H1 (cell line): ENCODE results near the gene FAHD1. TPM values are rescaled to one million over a fixed set of nuclear protein-coding genes. Genes with fewer than 3 reads are reported as not detected.

Source experiments
- CTCF ChIA-PET: fragments of 300-600 bp; sonication (Branson Sonifier 250); formaldehyde crosslinking; loops from one replicate; lab custom pipeline; 2021; ENCODE audit not compliant: partially characterized antibody; lab: Charles Lee
- POLR2A ChIA-PET: fragments of 300-600 bp; sonication (Branson Sonifier 250); formaldehyde crosslinking; loops from one replicate; lab custom pipeline; 2021; ENCODE audit warnings: inconsistent platforms; ENCODE audit not compliant: partially characterized antibody; lab: Charles Lee
- DNase-seq, 2 experiments: peaks; one replicate each; pipeline versions ENCODE4 v3.0.0 to v3.0.0-alpha.2; 2010 to 2022; ENCODE audit warnings: low spot score in 2 of 2, low read depth in 1 of 2, mixed read lengths in 1 of 2
- FAIRE-seq: peaks from 2 replicates; lab custom pipeline; 2011; peaks lifted over from hg19 to GRCh38; lab: Jason Lieb, UNC
- H2AFZ ChIP-seq: 2 replicates; pipeline ENCODE4 v1.8.1; 2012; ENCODE audit warnings: low read length, inconsistent platforms
- H2AK5ac ChIP-seq: 2 replicates; pipeline ENCODE4 v1.6.1; 2013; ENCODE audit warnings: low read depth, low read length
- H2BK120ac ChIP-seq: replicated peaks from 2 replicates; pipeline ENCODE3; 2013; ENCODE audit warnings: low read depth, low read length, inconsistent platforms
- H2BK12ac ChIP-seq: 2 replicates; pipeline ENCODE4 v1.6.1; 2013; ENCODE audit warnings: low read depth, low read length
- H2BK15ac ChIP-seq: 2 replicates; pipeline ENCODE4 v1.6.1; 2013; ENCODE audit warnings: low read length
- H2BK20ac ChIP-seq: 2 replicates; pipeline ENCODE4 v1.6.1; 2013; ENCODE audit warnings: low read length
- H2BK5ac ChIP-seq: 2 replicates; pipeline ENCODE4 v1.6.1; 2013; ENCODE audit warnings: low read depth, low read length
- H3K14ac ChIP-seq: 2 replicates; pipeline ENCODE4 v1.6.1; 2013; ENCODE audit warnings: inconsistent platforms; ENCODE audit not compliant: insufficient read length
- H3K18ac ChIP-seq: 2 replicates; pipeline ENCODE4 v1.6.1; 2013; ENCODE audit warnings: low read length; ENCODE audit errors: extremely low read depth
- H3K23ac ChIP-seq: 2 replicates; pipeline ENCODE4 v1.6.1; 2013; ENCODE audit warnings: inconsistent platforms; ENCODE audit not compliant: insufficient read length
- H3K23me2 ChIP-seq: 2 replicates; pipeline ENCODE4 v1.6.1; 2013; ENCODE audit warnings: low read depth, low read length
- H3K27ac ChIP-seq: 2 replicates; pipeline ENCODE4 v1.6.1; 2011; ENCODE audit warnings: low read depth, low read length, inconsistent platforms
- H3K27me3 ChIP-seq, 4 experiments: replicated peaks in 1 of 4; 1 replicate in 1 of 4; 2 replicates in 3 of 4; pipeline versions ENCODE4 v1.6.1 to v1.8.1; 2011 to 2013; ENCODE audit warnings: low read length in 3 of 4, mild to moderate bottlenecking in 3 of 4, inconsistent platforms in 2 of 4, mixed read lengths in 2 of 4, moderate library complexity in 1 of 4; ENCODE audit not compliant: control insufficient read depth in 3 of 4, insufficient read depth in 3 of 4; ENCODE audit errors: extremely low read depth in 1 of 4
- H3K36me3 ChIP-seq, 4 experiments: 2 replicates each; pipeline versions ENCODE4 v1.6.1 to v1.8.1; 2011 to 2013; ENCODE audit warnings: mild to moderate bottlenecking in 4 of 4, low read length in 3 of 4, moderate library complexity in 2 of 4, control low read depth in 1 of 4, inconsistent platforms in 1 of 4; ENCODE audit not compliant: insufficient read depth in 4 of 4, control insufficient read depth in 2 of 4
- H3K4ac ChIP-seq: replicated peaks from 2 replicates; pipeline ENCODE3; 2013; ENCODE audit warnings: low read length, low read depth, mixed read lengths, inconsistent platforms; ENCODE audit not compliant: insufficient read length
- H3K4me1 ChIP-seq, 4 experiments: replicated peaks in 1 of 4; 1 replicate in 1 of 4; 2 replicates in 3 of 4; pipeline versions ENCODE4 v1.6.1 to v1.8.1; 2011 to 2013; ENCODE audit warnings: low read length in 3 of 4, inconsistent platforms in 2 of 4, mixed read lengths in 1 of 4; ENCODE audit not compliant: insufficient read depth in 4 of 4, control insufficient read depth in 3 of 4
- H3K4me2 ChIP-seq, 2 experiments: 2 replicates each; pipeline versions ENCODE4 v1.6.1 to v1.8.1; 2011 to 2013; ENCODE audit warnings: low read depth in 2 of 2, low read length in 2 of 2, control low read depth in 1 of 2, inconsistent platforms in 1 of 2, mild to moderate bottlenecking in 1 of 2; ENCODE audit not compliant: insufficient read depth in 1 of 2
- H3K4me3 ChIP-seq, 4 experiments: fragments of 200-600, 300-600 bp in 1 of 4; sonication (generic), shearing (Covaris generic), sonication (Bioruptor Twin) in 1 of 4; 2 replicates each; pipeline versions ENCODE4 v1.5.1 to v1.8.1; 2011 to 2016; ENCODE audit warnings: low read length in 4 of 4, low read depth in 3 of 4, control low read depth in 2 of 4, inconsistent platforms in 2 of 4, mild to moderate bottlenecking in 2 of 4, mixed read lengths in 1 of 4, moderate library complexity in 1 of 4; ENCODE audit not compliant: insufficient read depth in 2 of 4; ENCODE audit errors: extremely low read depth in 1 of 4
- H3K56ac ChIP-seq: replicated peaks from 2 replicates; pipeline ENCODE3; 2013; ENCODE audit warnings: low read depth, mild to moderate bottlenecking, mixed read lengths, low read length, inconsistent platforms; ENCODE audit not compliant: insufficient read length
- H3K79me1 ChIP-seq: 2 replicates; pipeline ENCODE4 v1.6.1; 2013; ENCODE audit warnings: low read depth, low read length, control low read depth
- H3K79me2 ChIP-seq, 2 experiments: 2 replicates each; pipeline versions ENCODE4 v1.6.1 to v1.8.1; 2012 to 2013; ENCODE audit warnings: low read length in 2 of 2, mild to moderate bottlenecking in 2 of 2, inconsistent platforms in 1 of 2; ENCODE audit not compliant: insufficient read depth in 2 of 2, control insufficient read depth in 1 of 2
- H3K9ac ChIP-seq, 4 experiments: replicated peaks in 1 of 4; 1 replicate in 1 of 4; 2 replicates in 3 of 4; pipeline versions ENCODE4 v1.6.1 to v1.8.1; 2011 to 2013; ENCODE audit warnings: low read depth in 3 of 4, low read length in 3 of 4, control low read depth in 2 of 4, mild to moderate bottlenecking in 2 of 4, moderate library complexity in 2 of 4, inconsistent platforms in 1 of 4; ENCODE audit errors: extremely low read depth in 1 of 4
- H3K9me3 ChIP-seq, 2 experiments: 2 replicates each; pipeline versions ENCODE4 v1.6.1 to v1.8.1; 2012 to 2013; ENCODE audit warnings: mild to moderate bottlenecking in 2 of 2, moderate library complexity in 2 of 2, control low read depth in 1 of 2, inconsistent platforms in 1 of 2, low read depth in 1 of 2, low read length in 1 of 2, mixed read lengths in 1 of 2; ENCODE audit not compliant: insufficient read depth in 2 of 2
- H4K20me1 ChIP-seq, 2 experiments: replicated peaks in 1 of 2; 2 replicates each; pipeline versions ENCODE3 to v1.8.1; 2011 to 2013; ENCODE audit warnings: inconsistent platforms in 2 of 2, low read length in 2 of 2, mild to moderate bottlenecking in 1 of 2; ENCODE audit not compliant: insufficient read depth in 2 of 2, control insufficient read depth in 1 of 2
- H4K5ac ChIP-seq: 2 replicates; pipeline ENCODE4 v1.6.1; 2013; ENCODE audit warnings: low read length, low read depth, mixed read lengths, inconsistent platforms; ENCODE audit not compliant: insufficient read length
- H4K8ac ChIP-seq: 2 replicates; pipeline ENCODE4 v1.8.0; 2013; ENCODE audit warnings: mild to moderate bottlenecking, moderate library complexity, low read length, inconsistent platforms; ENCODE audit not compliant: insufficient read depth; ENCODE audit errors: extremely low read depth
- H4K91ac ChIP-seq: replicated peaks from 2 replicates; pipeline ENCODE3; 2013; ENCODE audit warnings: low read length, mixed read lengths, inconsistent platforms; ENCODE audit not compliant: insufficient read length
- CREB1 ChIP-seq: IDR thresholded peaks from 2 replicates; pipeline ENCODE4 v1.6.1; 2012; ENCODE audit warnings: inconsistent platforms
- CTBP2 ChIP-seq: IDR thresholded peaks from 2 replicates; pipeline ENCODE4 v1.7.0; 2011; ENCODE audit warnings: borderline replicate concordance, mild to moderate bottlenecking, moderate library complexity, mixed read lengths, low read length; ENCODE audit not compliant: insufficient read depth, insufficient read length
- KDM5A ChIP-seq: fragments of 200-600 bp; IDR thresholded peaks from 2 replicates; pipeline ENCODE4 v1.7.1; 2012; ENCODE audit warnings: mild to moderate bottlenecking, low read length, inconsistent platforms, mixed read lengths
- MAFK ChIP-seq: IDR thresholded peaks from 2 replicates; pipeline ENCODE4 v1.6.1; 2012; ENCODE audit warnings: low read depth, mild to moderate bottlenecking, improper control_type of control experiment, low read length
- RFX5 ChIP-seq: IDR thresholded peaks from 2 replicates; pipeline ENCODE4 v1.6.1; 2011; ENCODE audit warnings: low read depth, low read length, improper control_type of control experiment, borderline replicate concordance
- SAP30 ChIP-seq: fragments of 300-600 bp; sonication (generic); IDR thresholded peaks from 2 replicates; pipeline ENCODE4 v1.7.1; 2012; ENCODE audit warnings: low read length, moderate library complexity, mild to moderate bottlenecking, inconsistent platforms; ENCODE audit not compliant: insufficient read depth, insufficient replicate concordance
- SP2 ChIP-seq: IDR thresholded peaks from 2 replicates; pipeline ENCODE4 v1.6.1; 2012; ENCODE audit warnings: mild to moderate bottlenecking, low read length, inconsistent platforms
- TAF1 ChIP-seq: IDR thresholded peaks from 2 replicates; pipeline ENCODE4 v1.6.1; 2011; ENCODE audit warnings: mild to moderate bottlenecking, low read depth, low read length
- YY1 ChIP-seq: IDR thresholded peaks from 2 replicates; pipeline ENCODE4 v1.6.1; 2011; ENCODE audit warnings: low read depth, mild to moderate bottlenecking, low read length
- WGBS, 2 experiments: shearing (Covaris generic) in 1 of 2; methylation state at CpG; one replicate each; pipeline versions ENCODE4 v1.1.6 to v1.1.7; 2013 to 2015; ENCODE audit warnings: low lambda C conversion rate in 2 of 2, mixed read lengths in 2 of 2, inconsistent platforms in 1 of 2, low coverage in 1 of 2, missing lambda C conversion rate in 1 of 2; ENCODE audit not compliant: insufficient replicate concordance in 2 of 2, insufficient coverage in 1 of 2, insufficient read length in 1 of 2; ENCODE audit errors: extremely low coverage in 1 of 2, missing lambda C conversion rate in 1 of 2; 5-methylcytosine and 5-hydroxymethylcytosine counted together
- polyA plus RNA-seq, 7 experiments: library from polyadenylated mRNA; depleted of rRNA in 3 of 7; stranded (reverse) in 5 of 7; unstranded in 2 of 7; fragments of >200 nt in 5 of 7; fragments of 200-250 nt in 2 of 7; gene quantifications; 1 replicate in 5 of 7; 2 replicates in 1 of 7; 4 replicates in 1 of 7; pipeline versions ENCODE4 v1.2.1 to v1.2.3, GENCODE V29; 2011 to 2013; ENCODE audit warnings: missing spikeins in 2 of 7, mixed read lengths in 2 of 7
- total RNA-seq: library from RNA; stranded (reverse); fragmentation: NEBNext Ultra II Directional; extraction: Animal tissue kit (Norgen Biotek cat#: 25700); gene quantifications from 2 replicates; pipeline ENCODE4 v1.2.1, GENCODE V29; 2021

FAHD1 gene
- total and polyA plus RNA-seq, 2 of the 8 experiments (the other 6 are each of a cell fraction or from before 2014, with no cell fraction given): 20.4 to 31.9 TPM

DNA sequence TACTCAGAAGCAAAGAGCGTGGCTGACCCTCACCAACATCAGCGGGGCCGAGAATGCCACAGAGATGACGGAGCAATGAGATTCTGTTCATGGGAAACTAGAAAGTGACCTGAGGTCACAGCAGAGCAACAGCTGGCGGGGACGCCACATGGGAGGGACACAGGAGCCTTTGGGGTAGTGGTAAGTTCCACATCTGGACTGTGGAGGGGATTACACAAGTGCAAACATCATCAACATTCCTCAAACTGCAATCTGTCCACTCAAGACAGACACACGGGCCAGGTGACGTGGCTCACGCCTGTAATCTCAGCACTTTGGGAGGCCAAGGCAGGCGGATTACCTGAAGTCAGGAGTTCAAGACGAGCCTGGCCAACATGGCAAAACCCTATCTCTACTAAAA is 11.5 kb upstream of the FAHD1 start:
- H3K4ac ChIP-seq: no peak overlapping the region
- H2BK120ac ChIP-seq: no peak overlapping the region
- no peak overlapping the region for H2AFZ ChIP-seq
- H3K23me2 ChIP-seq: no peaks in the 10 kb centered on the region
- no peak overlapping the region for H3K9ac ChIP-seq
- H3K18ac ChIP-seq: no peak overlapping the region
- DNase-seq (no peak), FAIRE-seq (no peak)
- H4K8ac ChIP-seq: no peak overlapping the region
- H3K4me2 ChIP-seq: no peak overlapping the region
- H2BK12ac ChIP-seq: no peak overlapping the region
- H3K36me3 ChIP-seq: peaks cover 0 to 9% (median 4%) of the 10 kb centered on the region in 4 experiments; a peak in 4 of 8 replicates
- no peaks in the 10 kb centered on the region for H3K4me1 ChIP-seq
- no peak overlapping the region for H3K27ac ChIP-seq
- POLR2A ChIA-PET: interaction anchor here (0.6 to 0.7 kb wide), 2 partner anchors 113 to 122 kb away, joined by 3 to 4 read pairs; no protein-coding TSS in a partner anchor
- no peak overlapping the region for H3K23ac ChIP-seq
- no peak overlapping the region for H3K56ac ChIP-seq
- no peak overlapping the region for H2BK5ac ChIP-seq
- peaks cover 3 to 4% of the 10 kb centered on the region in 2 experiments for H4K20me1 ChIP-seq
- no peaks in the 10 kb centered on the region for H3K27me3 ChIP-seq
- no peak overlapping the region for H4K91ac ChIP-seq
- no peak overlapping the region for H2BK20ac ChIP-seq
- no peaks in the 10 kb centered on the region for H3K79me1 ChIP-seq
- CTCF ChIA-PET: interaction anchor here (2.9 kb wide), 1 partner anchor 9 kb away, joined by 10 read pairs; no protein-coding TSS in a partner anchor
- TF ChIP-seq KDM5A: no peak
- TF ChIP-seq TAF1: no peak
- no peak for TF ChIP-seq MAFK
- TF ChIP-seq SAP30: no peak
- no peak for TF ChIP-seq YY1
- no peak for TF ChIP-seq RFX5
- TF ChIP-seq CREB1: no peak
- TF ChIP-seq CTBP2: no peak
- TF ChIP-seq SP2: no peak
- no peaks in the 10 kb centered on the region for H3K79me2 ChIP-seq
- no peak overlapping the region for H3K4me3 ChIP-seq
- H2AK5ac ChIP-seq: no peak overlapping the region
- H3K9me3 ChIP-seq: no peaks in the 10 kb centered on the region
- H4K5ac ChIP-seq: no peak overlapping the region
- 92% methylated on average over 11 of the region's 11 CpGs; no CpG with 5 or more reads in 1 of the 2 experiments for WGBS, 2 experiments
- H2BK15ac ChIP-seq: no peak overlapping the region
- no peak overlapping the region for H3K14ac ChIP-seq
